GM23338 (cell line): ENCODE results near the gene STOX2. TPM values are rescaled to one million over a fixed set of nuclear protein-coding genes. Genes with fewer than 3 reads are reported as not detected.

Source experiments
- ATAC-seq: fragments of 200-7000 bp; cut with Tn5 transposase; 3 replicates; pipeline ENCODE4 v1.9.1; 2020
- DNase-seq: peaks from one replicate; pipeline ENCODE4 v3.0.0-alpha.2; 2015; ENCODE audit warnings: low spot score
- H2AFZ ChIP-seq: fragments of 200-600 bp; sonication (generic); 2 replicates; pipeline ENCODE4 v1.8.0; 2016; ENCODE audit warnings: antibody characterized with exemption, mild to moderate bottlenecking, moderate library complexity
- H3F3A ChIP-seq: fragments of 200-600 bp; sonication (generic); replicated peaks from 2 replicates; pipeline ENCODE4 v1.8.0; 2017; ENCODE audit warnings: antibody characterized with exemption, mixed run types, low read depth
- H3K27ac ChIP-seq: fragments of 200-600 bp; sonication (generic); 2 replicates; pipeline ENCODE4 v1.6.1; 2016; ENCODE audit warnings: low read depth
- H3K27me3 ChIP-seq: fragments of 200-600 bp; sonication (generic); 2 replicates; pipeline ENCODE4 v1.8.0; 2016; ENCODE audit warnings: mild to moderate bottlenecking, mixed run types, moderate library complexity; ENCODE audit not compliant: insufficient read depth
- H3K36me3 ChIP-seq: fragments of 200-600 bp; sonication (generic); 2 replicates; pipeline ENCODE4 v1.8.0; 2016; ENCODE audit warnings: mild to moderate bottlenecking; ENCODE audit not compliant: insufficient read depth
- H3K4me1 ChIP-seq: fragments of 200-600 bp; sonication (generic); 2 replicates; pipeline ENCODE4 v1.8.0; 2016; ENCODE audit warnings: mild to moderate bottlenecking, moderate library complexity; ENCODE audit not compliant: insufficient read depth
- H3K4me2 ChIP-seq: fragments of 200-600 bp; sonication (generic); 2 replicates; pipeline ENCODE4 v1.7.1; 2017; ENCODE audit warnings: mixed run types
- H3K4me3 ChIP-seq: fragments of 200-600 bp; sonication (generic); 2 replicates; pipeline ENCODE4 v1.6.1; 2016; ENCODE audit warnings: mixed run types
- H3K79me2 ChIP-seq: fragments of 200-600 bp; sonication (generic); replicated peaks from 2 replicates; pipeline ENCODE4 v1.8.0; 2017; ENCODE audit warnings: mild to moderate bottlenecking; ENCODE audit not compliant: insufficient read depth
- H3K9me2 ChIP-seq: fragments of 200-600 bp; sonication (generic); 2 replicates; pipeline ENCODE4 v1.8.0; 2017; ENCODE audit not compliant: insufficient read depth
- H4K20me1 ChIP-seq: fragments of 200-600 bp; sonication (generic); replicated peaks from 2 replicates; pipeline ENCODE4 v1.8.0; 2017; ENCODE audit warnings: mild to moderate bottlenecking; ENCODE audit not compliant: insufficient read depth
- H3K27ac Mint-ChIP-seq: 2 replicates; pipeline ENCODE4 v1.8.0; 2020; ENCODE audit warnings: inconsistent platforms, mild to moderate bottlenecking, moderate library complexity, mixed read lengths
- H3K27me3 Mint-ChIP-seq: 3 replicates; pipeline ENCODE4 v1.8.0; 2022; ENCODE audit warnings: low read depth, mild to moderate bottlenecking, moderate library complexity, mixed read lengths, inconsistent platforms; ENCODE audit not compliant: insufficient read depth, poor library complexity
- H3K36me3 Mint-ChIP-seq: 3 replicates; pipeline ENCODE4 v1.8.0; 2021; ENCODE audit warnings: low read depth, mild to moderate bottlenecking, inconsistent platforms, moderate library complexity, mixed read lengths
- H3K4me1 Mint-ChIP-seq: 3 replicates; pipeline ENCODE4 v1.8.0; 2020; ENCODE audit warnings: mild to moderate bottlenecking, inconsistent platforms, mixed read lengths
- H3K4me3 Mint-ChIP-seq: 3 replicates; pipeline ENCODE4 v1.8.0; 2021; ENCODE audit warnings: moderate library complexity, mild to moderate bottlenecking, inconsistent platforms, mixed read lengths
- H3K9me3 Mint-ChIP-seq: 3 replicates; pipeline ENCODE4 v1.8.0; 2020; ENCODE audit warnings: moderate library complexity, mild to moderate bottlenecking, inconsistent platforms, mixed read lengths
- CREB1 ChIP-seq: fragments of 250-450 bp; sonication (Bioruptor Pico); IDR thresholded peaks from 2 replicates; pipeline ENCODE4 v1.5.0; 2020; ENCODE audit warnings: low read depth, mild to moderate bottlenecking, moderate library complexity
- CTCF ChIP-seq, 2 experiments: fragments of 200-600 bp in 1 of 2; sonication (generic) in 1 of 2; conservative IDR thresholded peaks; 2 replicates each; pipeline versions ENCODE4 v1.5.1 to v1.6.1; 2016 to 2017; ENCODE audit warnings: antibody characterized with exemption in 2 of 2, low read depth in 2 of 2, mild to moderate bottlenecking in 2 of 2, moderate library complexity in 1 of 2
- ETS1 ChIP-seq: IDR thresholded peaks from 2 replicates; pipeline ENCODE4 v1.6.1; 2016; ENCODE audit warnings: antibody characterized with exemption
- EZH2 ChIP-seq: fragments of 200-600 bp; sonication (generic); IDR thresholded peaks from one replicate; pipeline ENCODE4 v1.8.0; 2017; ENCODE audit warnings: antibody characterized with exemption, mild to moderate bottlenecking, low read depth; ENCODE audit not compliant: unreplicated experiment
- EZH2phosphoT487 ChIP-seq: fragments of 200-600 bp; sonication (generic); IDR thresholded peaks from one replicate; pipeline ENCODE4 v1.8.1; 2018; ENCODE audit warnings: antibody characterized with exemption; ENCODE audit not compliant: unreplicated experiment
- JUNB ChIP-seq: IDR thresholded peaks from one replicate; pipeline ENCODE4 v1.6.1; 2016; ENCODE audit warnings: antibody characterized with exemption; ENCODE audit not compliant: unreplicated experiment
- NANOG ChIP-seq: IDR thresholded peaks from 2 replicates; pipeline ENCODE4 v1.6.1; 2016; ENCODE audit warnings: antibody characterized with exemption, borderline replicate concordance
- POLR2AphosphoS5 ChIP-seq: IDR thresholded peaks from 2 replicates; pipeline ENCODE4 v1.6.1; 2016; ENCODE audit warnings: antibody characterized with exemption, low read depth
- REST ChIP-seq: IDR thresholded peaks from one replicate; pipeline ENCODE4 v1.6.1; 2018; ENCODE audit warnings: antibody characterized with exemption; ENCODE audit not compliant: unreplicated experiment
- STAT1 ChIP-seq: IDR thresholded peaks from one replicate; pipeline ENCODE4 v1.6.1; 2016; ENCODE audit warnings: antibody characterized with exemption; ENCODE audit not compliant: unreplicated experiment
- ZNF114 ChIP-seq: fragments of 250-450 bp; sonication (Bioruptor Pico); IDR thresholded peaks from 2 replicates; pipeline ENCODE4 v1.5.0; 2020; ENCODE audit warnings: mild to moderate bottlenecking, moderate library complexity
- ZNF331 ChIP-seq: fragments of 250-450 bp; sonication (Bioruptor Pico); IDR thresholded peaks from 2 replicates; pipeline ENCODE4 v1.5.0; 2020; ENCODE audit warnings: low read depth, mild to moderate bottlenecking, moderate library complexity
- polyA plus RNA-seq: library from polyadenylated mRNA; unstranded; fragments of >200 nt; fragmentation: Nextera tagmentation; extraction: Ambion mirVana; gene quantifications from 2 replicates; pipeline ENCODE4 v1.2.1, GENCODE V29; 2016
- total RNA-seq: library from RNA; depleted of rRNA; stranded (reverse); fragments of >200 nt; shearing (Covaris generic); gene quantifications from 2 replicates; pipeline ENCODE4 v1.2.3, GENCODE V29; 2014
- TF ChIP-seq, protein P1 (sequence below): fragments of 250-450 bp; sonication (Bioruptor Pico); IDR thresholded peaks from 2 replicates; pipeline ENCODE4 v1.5.0; 2020; ENCODE audit warnings: mild to moderate bottlenecking, moderate library complexity

The STOX2 gene
- total and polyA plus RNA-seq, 2 experiments from 2014 or later: 19.8 to 20.6 TPM

- no peak overlapping the region for H3K4me3 ChIP-seq
- no peaks in the 10 kb centered on the region for H3K4me1 ChIP-seq
- Mint-ChIP-seq H3K36me3 (peaks cover 13% of the 10 kb centered on the region; the same call in 2 of the 3 replicates), H3K9me3 (peaks cover 23% of the 10 kb centered on the region; the same call in 2 of the 3 replicates), H3K4me1 (no peaks in the 10 kb centered on the region), H3K27ac (no peak overlapping the region), H3K4me3 (no peak overlapping the region), H3K27me3 (no peaks in the 10 kb centered on the region)
- no peaks in the 10 kb centered on the region for H3K27me3 ChIP-seq
- H3K27ac ChIP-seq: no peak overlapping the region
- DNase-seq (no peak), ATAC-seq (no peak)
- no peaks in the 10 kb centered on the region for H4K20me1 ChIP-seq
- H3K79me2 ChIP-seq: no peaks in the 10 kb centered on the region
- no peaks in the 10 kb centered on the region for H3K9me2 ChIP-seq
- H2AFZ ChIP-seq: no peak overlapping the region
- no peak overlapping the region for H3K4me2 ChIP-seq
- TF ChIP-seq EZH2: no peak
- TF ChIP-seq EZH2phosphoT487: no peak
- no peak for TF ChIP-seq REST
- no peak for TF ChIP-seq POLR2AphosphoS5
- TF ChIP-seq CREB1 (CRISPR knock-in tag): no peak
- no peak for TF ChIP-seq ETS1
- TF ChIP-seq STAT1: no peak
- no peak for TF ChIP-seq NANOG
- TF ChIP-seq CTCF (conservative IDR thresholded peaks at IDR 0.05; ENCODE audit: low read depth in 2 of 2): no peak
- TF ChIP-seq ZNF114: no peak
- TF ChIP-seq, protein P1, sequence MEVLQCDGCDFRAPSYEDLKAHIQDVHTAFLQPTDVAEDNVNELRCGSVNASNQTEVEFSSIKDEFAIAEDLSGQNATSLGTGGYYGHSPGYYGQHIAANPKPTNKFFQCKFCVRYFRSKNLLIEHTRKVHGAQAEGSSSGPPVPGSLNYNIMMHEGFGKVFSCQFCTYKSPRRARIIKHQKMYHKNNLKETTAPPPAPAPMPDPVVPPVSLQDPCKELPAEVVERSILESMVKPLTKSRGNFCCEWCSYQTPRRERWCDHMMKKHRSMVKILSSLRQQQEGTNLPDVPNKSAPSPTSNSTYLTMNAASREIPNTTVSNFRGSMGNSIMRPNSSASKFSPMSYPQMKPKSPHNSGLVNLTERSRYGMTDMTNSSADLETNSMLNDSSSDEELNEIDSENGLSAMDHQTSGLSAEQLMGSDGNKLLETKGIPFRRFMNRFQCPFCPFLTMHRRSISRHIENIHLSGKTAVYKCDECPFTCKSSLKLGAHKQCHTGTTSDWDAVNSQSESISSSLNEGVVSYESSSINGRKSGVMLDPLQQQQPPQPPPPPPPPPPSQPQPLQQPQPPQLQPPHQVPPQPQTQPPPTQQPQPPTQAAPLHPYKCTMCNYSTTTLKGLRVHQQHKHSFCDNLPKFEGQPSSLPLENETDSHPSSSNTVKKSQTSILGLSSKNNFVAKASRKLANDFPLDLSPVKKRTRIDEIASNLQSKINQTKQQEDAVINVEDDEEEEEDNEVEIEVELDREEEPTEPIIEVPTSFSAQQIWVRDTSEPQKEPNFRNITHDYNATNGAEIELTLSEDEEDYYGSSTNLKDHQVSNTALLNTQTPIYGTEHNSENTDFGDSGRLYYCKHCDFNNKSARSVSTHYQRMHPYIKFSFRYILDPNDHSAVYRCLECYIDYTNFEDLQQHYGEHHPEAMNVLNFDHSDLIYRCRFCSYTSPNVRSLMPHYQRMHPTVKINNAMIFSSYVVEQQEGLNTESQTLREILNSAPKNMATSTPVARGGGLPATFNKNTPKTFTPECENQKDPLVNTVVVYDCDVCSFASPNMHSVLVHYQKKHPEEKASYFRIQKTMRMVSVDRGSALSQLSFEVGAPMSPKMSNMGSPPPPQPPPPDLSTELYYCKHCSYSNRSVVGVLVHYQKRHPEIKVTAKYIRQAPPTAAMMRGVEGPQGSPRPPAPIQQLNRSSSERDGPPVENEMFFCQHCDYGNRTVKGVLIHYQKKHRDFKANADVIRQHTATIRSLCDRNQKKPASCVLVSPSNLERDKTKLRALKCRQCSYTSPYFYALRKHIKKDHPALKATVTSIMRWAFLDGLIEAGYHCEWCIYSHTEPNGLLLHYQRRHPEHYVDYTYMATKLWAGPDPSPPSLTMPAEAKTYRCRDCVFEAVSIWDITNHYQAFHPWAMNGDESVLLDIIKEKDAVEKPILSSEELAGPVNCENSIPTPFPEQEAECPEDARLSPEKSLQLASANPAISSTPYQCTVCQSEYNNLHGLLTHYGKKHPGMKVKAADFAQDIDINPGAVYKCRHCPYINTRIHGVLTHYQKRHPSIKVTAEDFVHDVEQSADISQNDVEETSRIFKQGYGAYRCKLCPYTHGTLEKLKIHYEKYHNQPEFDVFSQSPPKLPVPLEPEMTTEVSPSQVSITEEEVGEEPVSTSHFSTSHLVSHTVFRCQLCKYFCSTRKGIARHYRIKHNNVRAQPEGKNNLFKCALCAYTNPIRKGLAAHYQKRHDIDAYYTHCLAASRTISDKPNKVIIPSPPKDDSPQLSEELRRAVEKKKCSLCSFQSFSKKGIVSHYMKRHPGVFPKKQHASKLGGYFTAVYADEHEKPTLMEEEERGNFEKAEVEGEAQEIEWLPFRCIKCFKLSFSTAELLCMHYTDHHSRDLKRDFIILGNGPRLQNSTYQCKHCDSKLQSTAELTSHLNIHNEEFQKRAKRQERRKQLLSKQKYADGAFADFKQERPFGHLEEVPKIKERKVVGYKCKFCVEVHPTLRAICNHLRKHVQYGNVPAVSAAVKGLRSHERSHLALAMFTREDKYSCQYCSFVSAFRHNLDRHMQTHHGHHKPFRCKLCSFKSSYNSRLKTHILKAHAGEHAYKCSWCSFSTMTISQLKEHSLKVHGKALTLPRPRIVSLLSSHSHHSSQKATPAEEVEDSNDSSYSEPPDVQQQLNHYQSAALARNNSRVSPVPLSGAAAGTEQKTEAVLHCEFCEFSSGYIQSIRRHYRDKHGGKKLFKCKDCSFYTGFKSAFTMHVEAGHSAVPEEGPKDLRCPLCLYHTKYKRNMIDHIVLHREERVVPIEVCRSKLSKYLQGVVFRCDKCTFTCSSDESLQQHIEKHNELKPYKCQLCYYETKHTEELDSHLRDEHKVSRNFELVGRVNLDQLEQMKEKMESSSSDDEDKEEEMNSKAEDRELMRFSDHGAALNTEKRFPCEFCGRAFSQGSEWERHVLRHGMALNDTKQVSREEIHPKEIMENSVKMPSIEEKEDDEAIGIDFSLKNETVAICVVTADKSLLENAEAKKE (CRISPR knock-in tag): no peak
- TF ChIP-seq JUNB: no peak
- no peak for TF ChIP-seq ZNF331
- H3K36me3 ChIP-seq: no peaks in the 10 kb centered on the region
- no peaks in the 10 kb centered on the region for H3F3A ChIP-seq
Observed at GRCh38 chr4:184046148-184046547, 141.0 kb downstream of the STOX2 start.
